Naive thymus-derived CD4-positive, alpha-beta T cell (primary cell): ENCODE measurements around the gene RECK. TPM values are rescaled to one million over a fixed set of nuclear protein-coding genes. Genes with fewer than 3 reads are reported as not detected.
A peak's percentile ranks its signal among the peaks of the same experiment; 100 is the strongest.

ENCODE experiments used
- ATAC-seq: fragments of 150-1000 bp; cut with Tn5 transposase; 2 replicates; pipeline ENCODE4 v1.10.0; 2021; ENCODE audit warnings: mild to moderate bottlenecking, moderate library complexity
- CTCF ChIA-PET: fragments of 350-600 bp; sonication (Branson Sonifier 250); formaldehyde crosslinking; loops from one replicate; lab custom pipeline; 2021; ENCODE audit warnings: antibody characterized with exemption; lab: Charles Lee
- POLR2A ChIA-PET: fragments of 350-600 bp; sonication (Branson Sonifier 250); formaldehyde crosslinking; loops from one replicate; lab custom pipeline; 2021; ENCODE audit warnings: antibody characterized with exemption, inconsistent platforms; lab: Charles Lee
- DNase-seq, 9 donors: peaks; one replicate each; pipeline versions ENCODE4 v3.0.0 to v3.0.0-alpha.2; 2020 to 2022; ENCODE audit warnings: mixed read lengths in 1 of 9
- H3K27ac ChIP-seq: one replicate; pipeline ENCODE4 v1.7.0; 2013; ENCODE audit warnings: mild to moderate bottlenecking, low read depth, low read length, moderate library complexity
- H3K27me3 ChIP-seq, 2 donors: one replicate each; pipeline ENCODE4 v1.7.0; 2013; ENCODE audit warnings: low read length in 2 of 2, mild to moderate bottlenecking in 2 of 2, moderate library complexity in 2 of 2; ENCODE audit not compliant: control insufficient read depth in 2 of 2, insufficient read depth in 2 of 2
- H3K36me3 ChIP-seq, 3 experiments: 1 replicate in 2 of 3; 2 replicates in 1 of 3; pipeline ENCODE4 v1.7.0; 2013; ENCODE audit warnings: low read length in 3 of 3, mild to moderate bottlenecking in 3 of 3, moderate library complexity in 1 of 3; ENCODE audit not compliant: insufficient read depth in 3 of 3, control insufficient read depth in 2 of 3
- H3K4me1 ChIP-seq, 2 donors: one replicate each; pipeline ENCODE4 v1.7.0; 2013; ENCODE audit warnings: low read length in 2 of 2, mild to moderate bottlenecking in 2 of 2, moderate library complexity in 1 of 2; ENCODE audit not compliant: control insufficient read depth in 2 of 2, insufficient read depth in 2 of 2
- H3K4me3 ChIP-seq: 2 replicates; pipeline ENCODE4 v1.7.0; 2013; ENCODE audit warnings: mild to moderate bottlenecking, low read length
- H3K9me3 ChIP-seq, 3 experiments: 1 replicate in 2 of 3; 2 replicates in 1 of 3; pipeline ENCODE4 v1.7.0; 2013; ENCODE audit warnings: low read length in 3 of 3; ENCODE audit not compliant: control insufficient read depth in 2 of 3
- H3K27ac Mint-ChIP-seq, 9 donors: one replicate each; pipeline ENCODE4 v1.8.0; 2020 to 2022; ENCODE audit warnings: mixed read lengths in 9 of 9, mild to moderate bottlenecking in 8 of 9, moderate library complexity in 5 of 9, inconsistent platforms in 2 of 9
- H3K27me3 Mint-ChIP-seq, 5 donors: one replicate each; pipeline ENCODE4 v1.8.0; 2021 to 2022; ENCODE audit warnings: mixed read lengths in 5 of 5, mild to moderate bottlenecking in 1 of 5
- H3K36me3 Mint-ChIP-seq, 5 donors: one replicate each; pipeline ENCODE4 v1.8.0; 2020 to 2022; ENCODE audit warnings: mixed read lengths in 5 of 5, mild to moderate bottlenecking in 3 of 5, inconsistent platforms in 1 of 5
- H3K4me1 Mint-ChIP-seq, 7 donors: one replicate each; pipeline ENCODE4 v1.8.0; 2020 to 2022; ENCODE audit warnings: mixed read lengths in 7 of 7, mild to moderate bottlenecking in 3 of 7, inconsistent platforms in 1 of 7
- H3K4me3 Mint-ChIP-seq, 10 donors: one replicate each; pipeline ENCODE4 v1.8.0; 2020 to 2022; ENCODE audit warnings: mild to moderate bottlenecking in 10 of 10, mixed read lengths in 10 of 10, moderate library complexity in 6 of 10, inconsistent platforms in 2 of 10
- H3K9me3 Mint-ChIP-seq, 11 donors: one replicate each; pipeline ENCODE4 v1.8.0; 2020 to 2022; ENCODE audit warnings: mixed read lengths in 11 of 11, mild to moderate bottlenecking in 4 of 11, inconsistent platforms in 1 of 11, moderate library complexity in 1 of 11
- intact Hi-C, 2 donors: fragments of 100-400 bp; cut with micrococcal nuclease; formaldehyde crosslinking; loops; one replicate each; pipeline ENCODE4 v1.15.1; 2023
- polyA plus RNA-seq, 2 donors: library from polyadenylated mRNA; unstranded; fragments of 300-500 nt; fragmentation: Illumina TruSeq; gene quantifications; one replicate each; pipeline ENCODE4 v1.2.3, GENCODE V29; 2021
- total RNA-seq, 6 experiments: library from RNA in 5 of 6; stranded (reverse) in 5 of 6; gene quantifications; 1 replicate in 5 of 6; 2 replicates in 1 of 6; pipeline ENCODE4 v1.2.3 and lab custom pipeline; 2021 to 2026

RECK gene
- total and polyA plus RNA-seq, 7 experiments from 2014 or later = 7.4 to 26.2 (median 13.9) TPM

GRCh38 chr9:36033788-36034187 is 2.9 kb upstream of the RECK start:
- Histone ChIP-seq H3K4me3 (no peak overlapping the region), H3K27me3 (no peaks in the 10 kb centered on the region), H3K36me3 (peaks cover 0 to 7% (median 0%) of the 10 kb centered on the region in 3 experiments), H3K27ac (no peak overlapping the region), H3K4me1 (peaks cover 0 to 11% of the 10 kb centered on the region in 2 donors), H3K9me3 (no peaks in the 10 kb centered on the region)
- Mint-ChIP-seq H3K27me3 (peaks cover 0 to 46% (median 0%) of the 10 kb centered on the region in 5 donors), H3K36me3 (peaks cover 0 to 3% (median 0%) of the 10 kb centered on the region in 5 donors), H3K4me1 (peaks cover 9 to 18% (median 15%) of the 10 kb centered on the region in 7 donors), H3K4me3 (no peak overlapping the region), H3K9me3 (no peaks in the 10 kb centered on the region), H3K27ac (no peak overlapping the region)
- ChIA-PET CTCF (interaction anchor here (0.6 kb wide), 1 partner anchor 858 kb away, joined by 4 read pairs; no protein-coding TSS in a partner anchor), POLR2A (no interaction called here)
- intact Hi-C loops = no loop called here
- ATAC-seq = no peak
- DNase-seq = no peak

- Mint-ChIP-seq H3K27ac (no peak overlapping the region), H3K36me3 (peaks cover 0 to 3% (median 0%) of the 10 kb centered on the region in 5 donors), H3K4me1 (peaks cover 10 to 22% (median 19%) of the 10 kb centered on the region in 7 donors), H3K27me3 (peaks cover 0 to 41% (median 0%) of the 10 kb centered on the region in 5 donors), H3K4me3 (no peak overlapping the region), H3K9me3 (no peaks in the 10 kb centered on the region)
- intact Hi-C loops = no loop called here
- Histone ChIP-seq H3K4me3 (no peak overlapping the region), H3K4me1 (peaks cover 0 to 11% of the 10 kb centered on the region in 2 donors), H3K27me3 (no peaks in the 10 kb centered on the region), H3K36me3 (peaks cover 0 to 7% (median 0%) of the 10 kb centered on the region in 3 experiments), H3K9me3 (no peaks in the 10 kb centered on the region), H3K27ac (no peak overlapping the region)
- no peak for ATAC-seq
- ChIA-PET CTCF (interaction anchor here (0.6 kb wide), 1 partner anchor 859 kb away, joined by 4 read pairs; no protein-coding TSS in a partner anchor), POLR2A (no interaction called here)
- no peak for DNase-seq
Measured at GRCh38 chr9:36034234-36034633, 2.5 kb upstream of the RECK start.

DNA sequence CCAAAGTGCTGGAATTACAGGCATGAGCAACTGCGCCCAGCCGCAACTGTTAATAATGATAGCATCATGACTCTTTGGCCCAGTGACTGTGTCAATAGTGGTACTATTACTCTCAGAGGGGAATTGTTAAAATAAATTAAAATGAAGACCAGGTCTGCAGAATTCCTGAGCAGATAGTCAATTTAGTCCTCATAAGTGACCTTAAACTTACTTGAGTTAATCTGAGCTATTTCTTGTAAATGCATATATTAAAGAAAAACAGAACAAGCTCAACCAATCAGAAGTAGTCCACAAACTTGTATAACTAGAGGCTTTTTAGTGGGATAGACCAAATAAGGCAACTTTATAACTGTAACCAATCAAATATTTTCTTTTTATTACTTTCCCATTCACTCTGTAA is 1.7 kb upstream of the RECK start:
- Mint-ChIP-seq H3K4me1 (peaks cover 14 to 30% (median 27%) of the 10 kb centered on the region in 7 donors), H3K9me3 (no peaks in the 10 kb centered on the region), H3K36me3 (peaks cover 0 to 3% (median 0%) of the 10 kb centered on the region in 5 donors), H3K4me3 (peak overlapping the region in 4 of 10 donors; percentile 9 to 90 (median 34)), H3K27ac (no peak overlapping the region), H3K27me3 (peaks cover 0 to 37% (median 0%) of the 10 kb centered on the region in 5 donors)
- ChIA-PET CTCF (interaction anchor here (0.6 to 0.7 kb wide), 2 partner anchors 37 to 68 kb away, joined by 3 to 4 read pairs; no protein-coding TSS in a partner anchor), POLR2A (interaction anchor here (0.7 kb wide), 1 partner anchor 129 kb away, joined by 3 read pairs; no protein-coding TSS in a partner anchor)
- DNase-seq = no peak
- H3K4me1 ChIP-seq = peaks cover 0 to 11% of the 10 kb centered on the region in 2 donors
- H3K27ac ChIP-seq = no peak overlapping the region
- H3K9me3 ChIP-seq = no peaks in the 10 kb centered on the region
- peaks cover 0 to 7% (median 0%) of the 10 kb centered on the region in 3 experiments for H3K36me3 ChIP-seq
- intact Hi-C loops = loop anchor here in 1 of 2 donors (5.0 kb wide), 2 partner anchors 132 to 288 kb away; partner anchors contain the start of genes CCIN, GBA2 and RGP1
- no peak for ATAC-seq
- no peaks in the 10 kb centered on the region for H3K27me3 ChIP-seq
- no peak overlapping the region for H3K4me3 ChIP-seq

GRCh38 chr9:36036253-36036779 is 397 bp upstream of the RECK start:
- peak overlapping the region in 6 of 9 donors; percentile 25 to 82 (median 69) for H3K27ac Mint-ChIP-seq
- DNase-seq (no peak), ATAC-seq (no peak)
- no peaks in the 10 kb centered on the region for H3K9me3 Mint-ChIP-seq
- peaks cover 0 to 24% of the 10 kb centered on the region in 2 donors for H3K4me1 ChIP-seq
- peak overlapping the region; percentile 72 for H3K27ac ChIP-seq
- H3K27me3 Mint-ChIP-seq = peaks cover 0 to 28% (median 0%) of the 10 kb centered on the region in 5 donors
- intact Hi-C loops = loop anchor here in 1 of 2 donors (1.0 to 5.0 kb wide), 4 partner anchors 56 to 289 kb away; partner anchors contain the start of genes CCIN, CLTA, GBA2 and RGP1
- H3K9me3 ChIP-seq = no peaks in the 10 kb centered on the region
- peak overlapping the region; percentile 69 for H3K4me3 ChIP-seq
- CTCF ChIA-PET = interaction anchor here (0.9 kb wide), 1 partner anchor 133 kb away, joined by 3 read pairs; no protein-coding TSS in a partner anchor
- H3K4me3 Mint-ChIP-seq = peak overlapping the region; percentile 80 to 96 (median 87)
- peaks cover 21 to 43% (median 40%) of the 10 kb centered on the region in 7 donors for H3K4me1 Mint-ChIP-seq
- POLR2A ChIA-PET = no interaction called here
- H3K27me3 ChIP-seq = no peaks in the 10 kb centered on the region
- peaks cover 0 to 3% (median 0%) of the 10 kb centered on the region in 5 donors for H3K36me3 Mint-ChIP-seq
- H3K36me3 ChIP-seq = peaks cover 0 to 7% (median 0%) of the 10 kb centered on the region in 3 experiments

GRCh38 chr9:36037549-36038122 is 923 bp downstream of the RECK start:
- peak overlapping the region; percentile 55 to 90 (median 79) for H3K27ac Mint-ChIP-seq
- intact Hi-C loops = loop anchor here in 1 of 2 donors (2.0 to 5.0 kb wide), 3 partner anchors 55 to 290 kb away; partner anchors contain the start of genes CCIN, GBA2 and RGP1
- ChIA-PET POLR2A (no interaction called here), CTCF (interaction anchor here (0.6 to 1.0 kb wide), 3 partner anchors 14 to 134 kb away, joined by 3 to 5 read pairs (median 4); no protein-coding TSS in a partner anchor)
- no peaks in the 10 kb centered on the region for H3K9me3 Mint-ChIP-seq
- Histone ChIP-seq H3K4me3 (peak overlapping the region; percentile 69), H3K4me1 (peaks cover 0 to 34% of the 10 kb centered on the region in 2 donors), H3K36me3 (peaks cover 0 to 7% (median 0%) of the 10 kb centered on the region in 3 experiments), H3K9me3 (no peaks in the 10 kb centered on the region), H3K27ac (peak overlapping the region; percentile 72), H3K27me3 (no peaks in the 10 kb centered on the region)
- peaks cover 0 to 15% (median 0%) of the 10 kb centered on the region in 5 donors for H3K27me3 Mint-ChIP-seq
- DNase-seq = peak in 5 of 9 donors; percentile 5 to 32 (median 24)
- no peak for ATAC-seq
- peaks cover 31 to 56% (median 53%) of the 10 kb centered on the region in 7 donors for H3K4me1 Mint-ChIP-seq
- peak overlapping the region; percentile 86 to 98 (median 92) for H3K4me3 Mint-ChIP-seq
- peaks cover 0 to 3% (median 0%) of the 10 kb centered on the region in 5 donors for H3K36me3 Mint-ChIP-seq

DNA sequence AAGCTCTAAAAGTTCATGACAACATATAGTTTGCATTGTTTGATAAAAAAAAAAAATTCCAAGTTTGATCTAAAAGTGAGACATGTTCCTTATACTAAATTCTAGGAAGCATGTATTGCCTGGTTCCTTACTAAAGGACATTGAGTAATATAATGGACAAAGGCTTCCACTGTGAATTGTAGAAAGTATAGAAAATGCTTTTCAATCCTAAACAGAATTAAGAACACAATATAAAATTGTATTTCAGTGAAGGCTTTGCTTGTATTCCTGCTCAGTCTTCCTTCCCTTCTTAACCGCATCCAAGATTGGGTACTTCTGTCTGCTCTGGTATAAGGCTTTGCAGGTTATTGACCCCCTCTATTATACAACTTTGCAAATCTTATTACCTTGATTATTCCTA is 2.4 kb downstream of the RECK start:
- CTCF ChIA-PET = no interaction called here
- DNase-seq (no peak), ATAC-seq (no peak)
- POLR2A ChIA-PET = interaction anchor here (0.9 kb wide), 1 partner anchor 12 kb away, joined by 4 read pairs; no protein-coding TSS in a partner anchor
- intact Hi-C loops = loop anchor here in 1 of 2 donors (5.0 kb wide), 2 partner anchors 128 to 292 kb away; partner anchors contain the start of genes CCIN, GBA2 and RGP1
- H3K27ac ChIP-seq = no peak overlapping the region
- no peak overlapping the region for H3K4me3 ChIP-seq
- Mint-ChIP-seq H3K9me3 (no peaks in the 10 kb centered on the region), H3K4me3 (peak overlapping the region in 2 of 10 donors; percentile 37 to 90), H3K27me3 (peaks cover 0 to 5% (median 0%) of the 10 kb centered on the region in 5 donors), H3K36me3 (peaks cover 0 to 3% (median 0%) of the 10 kb centered on the region in 5 donors), H3K27ac (peak overlapping the region in 7 of 9 donors; percentile 10 to 69 (median 48)), H3K4me1 (peaks cover 36 to 67% (median 62%) of the 10 kb centered on the region in 7 donors)
- no peaks in the 10 kb centered on the region for H3K27me3 ChIP-seq
- peaks cover 0 to 34% of the 10 kb centered on the region in 2 donors for H3K4me1 ChIP-seq
- peaks cover 0 to 7% (median 0%) of the 10 kb centered on the region in 3 experiments for H3K36me3 ChIP-seq
- H3K9me3 ChIP-seq = no peaks in the 10 kb centered on the region
